HG02981 (cell line): ENCODE results near the gene GLB1L.
"Not testable (repeated sequence)": the region's sequence is repeated elsewhere in the genome, so short reads cannot be mapped to it uniquely, and the experiment has no call there.

Experiments used
- ATAC-seq: cut with Tn5 transposase; IDR thresholded peaks from one replicate; pipeline ENCODE4 v1.9.1; 2021; ENCODE audit warnings: mild to moderate bottlenecking, moderate library complexity; ENCODE audit not compliant: unreplicated experiment

GLB1L gene

DNA sequence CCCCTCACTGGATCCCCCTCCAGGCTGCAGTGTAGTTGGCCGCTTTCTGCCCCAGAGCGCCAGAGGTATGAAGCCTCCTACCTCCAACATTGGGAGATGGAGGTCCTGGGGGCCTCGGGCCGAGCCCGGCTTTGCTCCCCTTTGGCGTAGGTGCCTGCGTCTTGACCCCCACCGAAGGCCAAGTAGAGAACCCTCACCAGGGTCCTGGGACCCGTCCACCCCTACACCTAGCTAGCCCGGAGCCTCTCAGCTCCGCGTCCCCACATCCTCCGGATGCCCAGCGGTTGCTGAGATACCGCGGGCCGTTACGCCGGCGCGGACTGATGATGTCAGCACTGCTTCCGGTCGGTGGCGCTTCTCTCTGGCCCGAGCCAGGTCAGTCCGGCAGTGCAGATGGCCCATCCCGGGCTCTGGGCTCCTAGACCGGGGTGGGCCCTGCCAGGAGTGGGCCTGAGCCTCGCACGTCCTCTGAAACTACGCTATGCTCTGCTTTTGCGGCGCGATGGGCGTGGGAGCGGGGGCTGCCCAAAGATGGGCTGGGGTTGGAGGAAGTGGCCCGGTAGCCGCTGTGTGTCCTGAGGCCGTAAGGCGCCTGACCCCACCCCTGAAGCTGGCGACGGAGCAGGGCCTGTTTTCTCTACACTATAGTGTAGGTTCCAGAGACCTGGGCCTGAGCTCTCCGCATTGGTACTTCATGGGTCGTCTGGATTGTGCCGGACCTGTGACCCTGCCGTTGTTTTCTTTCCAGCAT, at the start of gene GLB1L, which contains the start of gene STK16:
TSS of gene GLB1L (minus strand) at position 297 of the 751 bp plus-strand sequence. CDS start 1,871 bp downstream, outside the sequence.
TSS of gene STK16 (plus strand) at position 332 of the 751 bp plus-strand sequence. CDS start 521 bp downstream, outside the sequence.
- ATAC-seq: peak; percentile 68

GRCh38 chr2:219294356-219295351, 49.4 kb upstream of the GLB1L start:
- peak; percentile 90 for ATAC-seq

- ATAC-seq: no peak
These were observed 48.5 kb upstream of the GLB1L start for GRCh38 chr2:219293736-219294231.

GRCh38 chr2:219292616-219293015, 47.4 kb upstream of the GLB1L start:
- ATAC-seq: no peak

DNA sequence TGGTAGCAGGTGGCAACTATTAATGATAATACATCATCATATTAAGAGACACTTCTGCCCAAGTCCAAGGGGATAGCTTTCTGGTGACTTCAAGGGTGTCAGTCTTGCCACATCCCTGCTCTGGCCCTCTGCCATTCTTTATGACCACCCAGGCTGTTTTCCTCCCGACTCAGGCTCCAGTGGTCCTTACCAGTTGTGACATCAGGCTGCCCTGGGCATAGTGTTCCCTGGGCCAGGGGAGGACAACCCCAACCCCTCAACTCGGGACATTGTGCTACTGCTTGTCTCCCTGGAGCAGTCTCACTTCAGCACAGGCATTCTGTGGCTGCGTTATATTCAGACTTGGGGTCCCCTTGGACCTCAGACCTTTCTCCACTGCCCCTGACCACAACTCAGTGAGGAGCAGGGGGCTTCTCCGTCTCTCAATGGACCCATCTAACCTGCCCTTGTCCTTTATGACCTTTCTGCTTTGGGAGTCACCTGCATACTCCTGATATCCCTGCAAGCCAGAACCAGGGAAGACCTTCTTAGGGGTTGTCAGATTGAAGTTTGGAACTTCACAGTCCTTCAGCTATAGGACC, 46.8 kb upstream of the GLB1L start:
- no peak for ATAC-seq

GRCh38 chr2:219291394-219291793, 46.1 kb upstream of the GLB1L start:
- no peak for ATAC-seq

GRCh38 chr2:219290381-219291171, 45.3 kb upstream of the GLB1L start:
- no peak for ATAC-seq

DNA sequence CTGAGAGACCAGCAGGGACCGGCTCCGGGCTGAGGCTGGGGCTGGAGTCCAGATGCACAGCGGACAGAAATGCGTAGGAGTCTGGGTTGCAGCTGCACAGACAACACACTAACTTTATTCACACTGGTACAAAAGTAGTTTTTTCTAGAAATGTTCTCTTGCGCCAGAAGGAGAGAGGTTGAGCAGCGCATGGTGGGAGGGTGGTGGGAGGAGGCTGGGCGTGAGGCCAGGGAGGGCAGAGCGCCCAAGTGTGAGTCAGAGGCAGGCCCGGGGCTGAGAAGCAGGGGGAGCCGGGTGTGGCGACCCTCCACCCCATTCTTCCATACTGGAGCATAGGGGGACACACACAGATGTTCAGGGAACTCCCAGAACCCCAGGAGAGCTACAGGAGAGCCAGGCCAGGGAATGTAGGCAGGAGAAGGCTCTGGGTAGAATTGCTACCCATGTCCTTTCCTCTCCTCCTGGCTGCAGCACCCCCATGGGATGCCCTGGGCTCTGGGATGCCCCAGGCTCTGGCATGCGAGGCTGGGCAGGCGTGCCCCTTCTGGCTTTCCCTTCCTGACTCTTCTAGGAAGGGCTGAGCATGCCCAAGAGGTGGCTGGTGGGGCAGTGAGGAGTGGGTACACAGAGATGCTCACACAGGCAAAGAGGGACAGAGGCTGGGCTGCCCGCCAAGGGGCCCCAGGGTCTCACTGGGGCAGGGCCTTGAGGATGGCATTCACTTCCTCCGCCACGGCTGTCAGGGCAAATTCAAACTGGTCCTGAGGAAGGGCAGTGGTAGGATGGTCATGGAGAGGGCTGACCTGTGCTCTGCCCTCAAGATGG, 44.5 kb upstream of the GLB1L start:
- ATAC-seq: no peak

DNA sequence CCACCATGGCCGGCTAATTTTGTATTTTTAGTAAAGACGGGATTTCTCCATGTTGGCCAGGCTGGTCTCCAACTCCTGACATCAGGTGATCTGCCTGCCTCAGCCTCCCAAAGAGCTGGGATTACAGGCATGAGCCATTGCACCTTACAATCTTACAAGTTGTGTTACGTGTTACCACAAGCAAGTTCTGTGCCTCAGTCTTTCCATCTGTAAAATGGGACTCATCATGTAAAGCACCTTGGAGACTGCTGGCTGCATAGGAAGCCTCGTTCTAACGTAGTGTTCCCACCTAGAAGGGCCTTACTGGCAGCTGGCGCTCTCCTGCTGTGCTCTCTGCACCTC, 43.9 kb upstream of the GLB1L start:
- ATAC-seq: no peak

DNA sequence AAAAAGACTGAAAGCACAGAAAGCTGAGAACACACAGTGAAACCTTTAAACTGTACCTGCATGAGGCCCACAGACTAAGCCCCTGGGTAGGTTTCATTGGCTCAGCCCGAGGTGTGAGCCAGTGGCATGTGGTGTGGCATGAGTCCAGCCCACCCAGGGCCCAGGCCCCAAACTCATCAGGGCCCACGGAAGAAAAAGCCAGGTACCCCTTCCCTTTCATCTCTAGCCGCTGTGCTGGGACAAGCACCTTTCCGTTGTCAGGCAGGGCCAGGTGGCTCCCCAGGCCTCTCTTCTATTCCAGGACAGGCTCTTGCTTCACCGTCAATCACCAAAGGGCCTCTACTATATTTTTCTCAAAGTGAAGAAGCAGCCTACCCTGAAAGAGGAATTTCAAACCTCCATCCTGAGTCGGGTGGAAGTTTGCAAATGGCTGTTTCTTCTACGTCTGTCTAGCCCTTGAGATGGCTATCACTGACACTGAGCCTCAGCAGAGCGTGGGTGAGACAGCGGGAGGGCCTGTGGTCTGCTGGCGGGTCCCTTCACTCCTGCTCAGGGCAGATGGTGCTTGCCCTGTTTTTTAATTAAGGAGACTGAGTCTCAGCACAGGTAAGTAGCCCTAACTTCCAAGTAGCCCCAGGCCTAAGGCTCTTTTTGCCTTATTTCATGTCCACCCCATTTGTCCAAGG, 42.5 kb upstream of the GLB1L start:
- no peak for ATAC-seq

DNA sequence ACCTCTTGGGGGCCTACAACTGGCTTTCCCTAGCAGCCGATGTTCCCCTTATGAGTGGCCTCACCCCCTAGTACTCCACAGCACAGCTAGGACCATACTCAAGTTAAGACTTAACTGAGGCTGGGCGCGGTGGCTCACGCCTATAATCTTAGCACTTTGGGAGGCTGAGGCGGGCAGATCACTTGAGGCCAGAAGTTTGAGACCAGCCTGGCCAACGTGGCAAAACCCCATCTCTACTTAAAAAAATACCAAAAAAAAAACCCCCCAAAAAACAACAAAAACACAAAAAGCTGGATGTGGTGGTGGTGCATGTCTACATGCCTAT, 41.8 kb upstream of the GLB1L start:
- ATAC-seq: not testable (repeated sequence)

DNA sequence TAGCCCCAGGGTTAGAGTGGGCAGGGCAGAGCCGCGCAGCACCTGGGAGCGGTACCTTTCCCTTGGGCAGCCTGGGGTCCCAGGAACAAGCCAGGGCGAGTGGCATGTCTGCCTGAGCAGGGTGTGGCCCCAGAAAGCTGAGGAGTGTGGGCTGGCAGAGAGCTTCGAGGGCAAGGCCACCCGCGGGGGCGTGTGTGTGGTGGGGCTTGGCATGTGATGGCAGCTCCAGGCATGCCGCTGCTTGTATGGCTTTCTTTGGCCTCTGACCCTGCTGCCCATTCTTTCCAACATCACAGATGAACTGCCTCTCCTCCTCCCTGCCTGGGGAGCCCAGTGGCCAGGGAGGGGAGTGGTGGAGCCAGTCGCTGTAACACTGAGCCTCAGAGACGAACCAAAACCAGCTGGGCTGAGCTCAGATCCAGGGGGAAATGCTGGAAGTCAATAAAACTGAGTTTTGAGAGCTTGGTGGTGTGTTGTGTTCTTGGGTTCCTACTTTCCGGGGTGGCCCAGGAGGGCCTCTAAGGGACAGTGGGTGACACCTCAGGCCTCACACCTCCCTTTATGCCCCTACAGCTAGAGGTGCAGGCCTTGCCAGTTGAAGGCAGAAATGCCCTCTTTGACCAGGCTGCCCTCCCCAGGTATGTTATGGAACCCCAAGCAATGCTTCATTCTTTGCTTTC, 41.3 kb upstream of the GLB1L start:
- ATAC-seq: no peak

DNA sequence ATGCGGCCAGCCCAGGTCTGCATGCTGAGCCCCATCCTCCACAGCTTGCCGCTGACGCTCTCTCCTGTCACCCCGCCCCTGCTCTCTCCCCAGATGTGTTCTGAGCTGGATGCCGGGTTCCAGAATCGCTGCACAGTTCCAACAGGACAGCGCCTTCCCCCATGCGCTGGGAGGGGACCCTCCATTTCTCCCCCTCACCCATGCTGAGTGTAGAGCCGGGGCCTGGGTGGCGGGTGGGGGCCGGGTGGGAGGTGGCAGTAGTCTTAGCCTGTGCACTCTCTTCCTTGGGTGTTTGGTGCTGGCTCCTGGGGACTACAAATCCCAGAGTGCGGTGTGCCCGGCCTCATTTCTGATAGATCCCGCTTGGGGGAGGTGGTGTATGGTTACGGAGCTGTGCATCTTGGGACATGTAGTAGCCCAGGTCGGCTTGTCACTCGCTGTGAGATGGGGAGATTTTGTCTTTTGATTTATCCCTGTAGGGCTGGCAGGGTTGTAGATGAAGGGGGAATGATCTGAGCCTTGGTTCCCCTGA, 40.7 kb upstream of the GLB1L start:
- ATAC-seq: no peak

- no peak for ATAC-seq
These were observed 40.1 kb upstream of the GLB1L start for GRCh38 chr2:219285373-219285735.

GRCh38 chr2:219284501-219285372, 39.5 kb upstream of the GLB1L start:
- no peak for ATAC-seq

- ATAC-seq: no peak
These were observed 37.8 kb upstream of the GLB1L start for GRCh38 chr2:219282943-219283581.

DNA sequence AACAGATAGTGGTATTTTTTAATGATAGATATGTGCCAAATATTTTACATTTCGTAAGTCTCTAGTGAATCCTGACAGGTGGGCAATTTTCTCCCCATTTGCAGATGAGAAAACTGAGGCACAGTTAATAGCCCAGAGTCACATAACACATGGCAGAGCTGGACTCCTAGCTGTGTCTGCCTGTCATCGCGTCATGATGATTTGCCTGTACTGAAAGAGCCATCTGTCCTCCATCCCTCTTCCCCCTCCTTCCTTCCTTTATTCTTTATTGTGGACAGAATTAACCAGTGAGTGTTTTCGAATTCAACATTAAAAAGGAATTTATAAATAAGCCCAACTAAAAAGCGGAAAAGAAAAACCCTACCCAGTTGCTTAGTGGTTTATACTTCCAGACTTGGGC, 37.1 kb upstream of the GLB1L start:
- no peak for ATAC-seq
